NT2/D1 (cell line): ENCODE data around the gene DNAJC6.

ENCODE experiments used
- YY1 ChIP-seq: IDR thresholded peaks from 2 replicates; pipeline ENCODE4 v1.6.1; 2011; ENCODE audit not compliant: insufficient read length, insufficient read depth
- ZNF274 ChIP-seq: IDR thresholded peaks from 2 replicates; pipeline ENCODE4 v1.6.1; 2011; ENCODE audit warnings: mild to moderate bottlenecking, low read depth, low read length

DNA sequence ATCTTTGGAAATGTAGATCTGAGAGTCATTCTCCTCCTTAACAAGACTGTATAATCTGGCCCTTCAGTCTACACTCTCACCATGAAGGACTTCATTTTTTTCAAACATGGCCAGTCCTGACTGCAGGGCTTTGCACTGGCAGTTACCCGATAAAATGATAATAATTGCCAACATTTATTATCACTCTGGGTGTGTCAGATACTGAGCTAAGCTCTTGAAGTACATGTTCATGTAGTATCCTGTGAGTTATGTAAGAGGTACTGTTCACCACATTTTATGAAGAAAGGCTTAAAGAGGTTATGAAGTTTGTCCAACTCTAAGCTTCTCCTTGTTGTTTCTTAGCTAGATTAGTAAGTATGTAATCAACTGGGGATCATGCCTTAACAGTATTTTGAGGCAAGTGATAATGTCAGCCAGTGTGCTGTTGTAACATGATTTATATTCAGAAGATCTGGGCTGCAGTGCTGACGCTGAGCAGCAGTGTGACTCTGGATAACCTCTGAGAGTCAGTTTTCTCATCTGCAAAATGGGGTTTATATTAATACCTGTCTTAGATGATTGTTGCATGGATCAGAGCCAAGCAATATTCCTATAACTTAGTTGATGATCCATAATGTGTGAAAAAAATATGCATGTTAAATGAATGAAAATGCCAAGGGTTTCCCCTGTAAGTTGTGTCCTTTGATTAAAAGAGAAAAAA lies 69.1 kb downstream of the DNAJC6 start:
- no peak for TF ChIP-seq ZNF274
- no peak for TF ChIP-seq YY1
